Heart right ventricle (tissue), 16 donors: Measurements from ENCODE around the gene MAPT. TPM values are rescaled to one million over a fixed set of nuclear protein-coding genes. Genes with fewer than 3 reads are reported as not detected.

ENCODE experiments used
- ATAC-seq, 8 donors: fragments of 200-7000 bp; cut with Tn5 transposase; one replicate each; pipeline ENCODE4 v1.9.1; 2020; ENCODE audit warnings: mild to moderate bottlenecking in 8 of 8, moderate library complexity in 8 of 8, moderate number of reproducible peaks in 1 of 8
- DNase-seq, 2 donors: peaks; one replicate each; pipeline ENCODE4 v3.0.0-alpha.2; 2020
- H3K27ac ChIP-seq, 10 donors: fragments of 200-600 bp; sonication (generic) in 2 of 10; one replicate each; pipeline versions ENCODE4 v1.5.0 to v1.8.0; 2020 to 2022; ENCODE audit warnings: mild to moderate bottlenecking in 3 of 10
- H3K27me3 ChIP-seq, 7 donors: fragments of 200-600 bp; one replicate each; pipeline ENCODE4 v1.8.0; 2021 to 2022; ENCODE audit warnings: mild to moderate bottlenecking in 2 of 7
- H3K36me3 ChIP-seq, 9 donors: fragments of 200-600 bp; sonication (generic) in 1 of 9; one replicate each; pipeline versions ENCODE4 v1.5.0 to v1.8.0; 2020 to 2022; ENCODE audit warnings: mild to moderate bottlenecking in 2 of 9
- H3K4me1 ChIP-seq, 9 donors: fragments of 200-600 bp; sonication (generic) in 1 of 9; one replicate each; pipeline versions ENCODE4 v1.5.0 to v1.8.0; 2020 to 2022; ENCODE audit warnings: mild to moderate bottlenecking in 4 of 9
- H3K4me3 ChIP-seq, 10 donors: fragments of 200-600 bp; sonication (generic) in 2 of 10; one replicate each; pipeline versions ENCODE4 v1.5.0 to v1.8.0; 2020 to 2022; ENCODE audit warnings: mild to moderate bottlenecking in 7 of 10, moderate library complexity in 2 of 10
- H3K9me3 ChIP-seq, 11 donors: fragments of 200-600 bp in 10 of 11; sonication (generic) in 2 of 11; one replicate each; pipeline versions ENCODE4 v1.5.0 to v1.8.0; 2013 to 2022; ENCODE audit warnings: mild to moderate bottlenecking in 2 of 11, control low read depth in 1 of 11, moderate library complexity in 1 of 11
- WGBS, 2 donors: extraction: QIAGEN DNeasy Blood & Tissue Kit; methylation state at CpG; one replicate each; pipeline ENCODE4 v1.1.7; 2013; ENCODE audit warnings: inconsistent platforms in 1 of 2; 5-methylcytosine and 5-hydroxymethylcytosine counted together
- intact Hi-C, 10 donors: fragments of 100-400 bp; cut with DNase I; formaldehyde crosslinking; loops; one replicate each; pipeline versions ENCODE4 v1.11.1 to v1.14.2; 2022
- polyA plus RNA-seq, 2 donors: library from polyadenylated mRNA; stranded (reverse); fragments of 200-250 nt; gene quantifications; one replicate each; pipeline ENCODE4 v1.2.3, GENCODE V29; 2013
- total RNA-seq, 10 donors: library from RNA; stranded (reverse); fragmentation: NEBNext Ultra II Directional in 3 of 10; extraction: Animal tissue kit (Norgen Biotek cat#: 25700) in 3 of 10; gene quantifications; one replicate each; pipeline versions ENCODE4 v1.2.1 to v1.2.4, GENCODE V29; 2021 to 2023
- TF ChIP-seq, protein P1 (sequence below), 9 donors: fragments of 200-600 bp; sonication (generic) in 2 of 9; IDR thresholded peaks; one replicate each; pipeline versions ENCODE4 v1.5.0 to v1.8.0; 2021 to 2022; ENCODE audit warnings: antibody characterized with exemption in 9 of 9, mild to moderate bottlenecking in 5 of 9, moderate library complexity in 1 of 9
- donor health status: Arrhythmogenic right ventricular cardiomyopathy.
- donor health status: ischemic (EF 13 %, LVEDD 7.1; RV severe dilation, severe dysfunction).
- donor health status: healthy with polysubstance abuse.
- donor health status: DM: no; HTN: yes; CAD: no.
- donor health status: DM: no; HTN: no; CAD: no.
- donor health status: ischemic (EF 25% LVEDD 6.9; RV normal size, moderate dysfunction).
- donor health status: ischemic (EF 25% LVEDD 5.7; RV mildly dilated, moderate dysfunction).
- donor health status: healthy.
- donor health status: DM: yes; HTN: yes; CAD: no.
- donor health status: Ischemic cardiomyopathy.
- donor health status: ischemic (EF 35%, LVEDD 5.7; RV mildly dilated, moderate dysfunction).
- donor health status: nonischemic (EF 11% LVEDD 7.7; RV severe dilation, severe dysfunction).
- donor health status: DM: yes; HTN: yes; CAD: no.
- donor health status: PGD.
- donor health status: ischemic (EF 29% LVEDD 5.4; RV normal size, mild dysfunction).
- donor health status: nonischemic (EF 23%, LVEDD 6.1; RV moderate dilation, normal function).

The MAPT gene
- total and polyA plus RNA-seq, 12 donors: 0.90 to 63.3 (median 32.5) TPM

DNA sequence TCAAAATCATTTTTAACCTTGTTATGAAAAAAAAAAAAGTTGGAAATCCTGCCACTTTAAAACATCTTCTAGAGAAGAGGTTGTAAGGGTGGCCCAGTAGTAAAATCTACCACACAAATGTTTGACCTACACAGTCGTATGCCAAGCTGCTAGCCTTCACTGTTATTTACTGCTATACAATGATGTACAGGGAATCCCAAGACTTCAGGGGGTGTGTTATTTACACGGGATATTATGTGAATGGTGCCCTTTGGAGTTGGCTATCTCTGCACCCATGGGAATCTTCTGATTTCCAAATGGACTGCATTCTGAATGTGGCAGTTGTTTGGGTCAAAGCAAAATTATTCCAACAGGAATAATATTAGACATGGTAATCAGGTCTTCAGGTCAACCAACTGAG, 150.6 kb downstream of the MAPT start:
- Histone ChIP-seq H3K4me1 (peaks cover 0 to 48% (median 28%) of the 10 kb centered on the region in 9 donors), H3K27ac (peak overlapping the region in 2 of 10 donors; percentile 23 to 47), H3K36me3 (peaks cover 0 to 96% (median 22%) of the 10 kb centered on the region in 9 donors), H3K4me3 (no peak overlapping the region), H3K27me3 (no peaks in the 10 kb centered on the region), H3K9me3 (no peaks in the 10 kb centered on the region)
- intact Hi-C loops: loop anchor here in 9 of 10 donors (1.0 to 5.0 kb wide), 8 partner anchors 43 to 168 kb away; partner anchors contain the start of gene KANSL1 (in 7 of the 9)
- ATAC-seq: no peak
- DNase-seq: no peak
- TF ChIP-seq, protein P1, sequence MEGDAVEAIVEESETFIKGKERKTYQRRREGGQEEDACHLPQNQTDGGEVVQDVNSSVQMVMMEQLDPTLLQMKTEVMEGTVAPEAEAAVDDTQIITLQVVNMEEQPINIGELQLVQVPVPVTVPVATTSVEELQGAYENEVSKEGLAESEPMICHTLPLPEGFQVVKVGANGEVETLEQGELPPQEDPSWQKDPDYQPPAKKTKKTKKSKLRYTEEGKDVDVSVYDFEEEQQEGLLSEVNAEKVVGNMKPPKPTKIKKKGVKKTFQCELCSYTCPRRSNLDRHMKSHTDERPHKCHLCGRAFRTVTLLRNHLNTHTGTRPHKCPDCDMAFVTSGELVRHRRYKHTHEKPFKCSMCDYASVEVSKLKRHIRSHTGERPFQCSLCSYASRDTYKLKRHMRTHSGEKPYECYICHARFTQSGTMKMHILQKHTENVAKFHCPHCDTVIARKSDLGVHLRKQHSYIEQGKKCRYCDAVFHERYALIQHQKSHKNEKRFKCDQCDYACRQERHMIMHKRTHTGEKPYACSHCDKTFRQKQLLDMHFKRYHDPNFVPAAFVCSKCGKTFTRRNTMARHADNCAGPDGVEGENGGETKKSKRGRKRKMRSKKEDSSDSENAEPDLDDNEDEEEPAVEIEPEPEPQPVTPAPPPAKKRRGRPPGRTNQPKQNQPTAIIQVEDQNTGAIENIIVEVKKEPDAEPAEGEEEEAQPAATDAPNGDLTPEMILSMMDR (IDR thresholded peaks at IDR 0.05): no peak
- 62 to 64% methylated on average over 2 of the region's 2 CpGs for WGBS, 2 donors

DNA sequence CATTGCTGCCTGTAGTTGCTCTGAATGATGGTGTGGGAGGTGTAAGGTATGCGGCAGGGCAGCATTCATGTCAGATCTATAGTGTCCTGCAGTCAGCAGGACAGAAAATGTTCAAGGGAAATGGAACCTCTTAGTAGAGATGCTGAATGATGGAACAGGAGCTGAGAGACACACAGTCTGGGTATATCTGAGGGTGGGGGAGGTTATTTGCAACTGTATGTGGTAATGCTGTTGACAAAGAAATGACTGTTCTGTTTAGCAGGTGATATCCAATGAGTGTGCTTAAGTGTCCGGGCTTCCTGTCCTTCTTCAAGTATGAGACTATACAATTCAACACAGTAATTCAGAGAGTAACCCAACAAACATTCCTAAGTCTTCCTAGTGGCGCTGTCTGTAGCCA, 151.3 kb downstream of the MAPT start:
- Histone ChIP-seq H3K4me3 (no peak overlapping the region), H3K27me3 (no peaks in the 10 kb centered on the region), H3K27ac (peak overlapping the region in 5 of 10 donors; percentile 9 to 61 (median 32)), H3K9me3 (no peaks in the 10 kb centered on the region), H3K4me1 (peaks cover 0 to 43% (median 28%) of the 10 kb centered on the region in 9 donors), H3K36me3 (peaks cover 0 to 96% (median 26%) of the 10 kb centered on the region in 9 donors)
- ATAC-seq (peak in 1 of 8 donors; percentile 25), DNase-seq (no peak)
- intact Hi-C loops: loop anchor here in 5 of 10 donors (2.0 to 5.0 kb wide), 4 partner anchors 147 to 167 kb away; partner anchors contain the start of gene KANSL1 (in 4 of the 5)
- 83 to 84% methylated on average over 3 of the region's 3 CpGs for WGBS, 2 donors
- TF ChIP-seq, protein P1 (IDR thresholded peaks at IDR 0.05): no peak

DNA sequence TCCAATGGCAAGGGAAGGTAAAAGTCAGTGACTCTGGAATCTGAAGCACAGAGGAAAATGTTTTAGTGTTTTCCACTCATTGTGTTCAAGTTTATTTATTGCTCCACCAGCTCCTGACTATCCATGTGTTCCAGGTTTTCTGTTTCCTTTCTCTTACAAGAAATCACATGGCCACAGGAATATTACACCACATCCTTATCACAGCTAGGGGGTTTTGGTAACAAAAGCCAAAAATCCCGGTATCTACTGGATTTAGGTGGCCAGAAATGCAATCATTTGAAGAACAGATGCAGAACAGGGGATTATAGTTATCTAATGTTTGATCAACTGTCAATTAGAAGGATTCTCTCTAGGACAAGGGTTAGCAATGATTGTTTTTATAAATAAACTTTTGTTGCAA, 152.6 kb downstream of the MAPT start:
- TF ChIP-seq, protein P1 (IDR thresholded peaks at IDR 0.05): peak in 2 of 9 donors; percentile 12 to 46
- H3K4me3 ChIP-seq: no peak overlapping the region
- no peaks in the 10 kb centered on the region for H3K27me3 ChIP-seq
- H3K27ac ChIP-seq: peak overlapping the region in 3 of 10 donors; percentile 17 to 61 (median 30)
- peaks cover 0 to 97% (median 31%) of the 10 kb centered on the region in 9 donors for H3K36me3 ChIP-seq
- H3K4me1 ChIP-seq: peaks cover 0 to 43% (median 28%) of the 10 kb centered on the region in 9 donors
- H3K9me3 ChIP-seq: no peaks in the 10 kb centered on the region
- DNase-seq: no peak
- peak in 1 of 8 donors; percentile 37 for ATAC-seq
- intact Hi-C loops: loop anchor here in 2 of 10 donors (5.0 kb wide), 2 partner anchors 145 to 165 kb away; partner anchors contain the start of gene KANSL1 (in 1 of the 2)
- WGBS, 2 donors: 47 to 55% methylated on average over 1 of the region's 1 CpG

DNA sequence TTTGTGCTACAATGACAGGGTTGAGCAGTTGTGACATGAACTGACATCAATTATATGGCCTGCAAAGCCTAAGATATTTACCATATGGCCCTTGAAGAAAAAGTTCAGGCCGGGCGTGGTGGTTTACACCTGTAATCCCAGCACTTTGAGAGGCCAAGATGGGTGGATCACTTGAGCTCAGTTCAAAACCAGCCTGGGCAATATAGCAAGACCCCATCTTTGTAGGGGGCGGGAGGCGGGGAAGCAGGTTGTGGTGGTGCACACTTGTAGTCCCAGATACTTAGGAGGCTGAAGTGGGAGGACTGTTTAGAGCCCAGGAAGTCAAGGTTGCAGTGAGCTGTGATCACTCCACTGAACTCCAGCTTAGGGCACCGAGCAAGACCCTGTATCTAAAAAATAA, 153.0 kb downstream of the MAPT start:
- peaks cover 0 to 44% (median 28%) of the 10 kb centered on the region in 9 donors for H3K4me1 ChIP-seq
- ATAC-seq (no peak), DNase-seq (no peak)
- TF ChIP-seq, protein P1 (IDR thresholded peaks at IDR 0.05): no peak
- 91 to 98% methylated on average over 5 of the region's 5 CpGs for WGBS, 2 donors
- H3K4me3 ChIP-seq: no peak overlapping the region
- no peaks in the 10 kb centered on the region for H3K9me3 ChIP-seq
- H3K36me3 ChIP-seq: peaks cover 0 to 97% (median 31%) of the 10 kb centered on the region in 9 donors
- intact Hi-C loops: loop anchor here in 2 of 10 donors (5.0 kb wide), 2 partner anchors 145 to 165 kb away; partner anchors contain the start of gene KANSL1 (in 1 of the 2)
- peak overlapping the region in 2 of 10 donors; percentile 30 to 61 for H3K27ac ChIP-seq
- no peaks in the 10 kb centered on the region for H3K27me3 ChIP-seq
